ENCODE data around the gene IL1RN. TPM values are rescaled to one million over a fixed set of nuclear protein-coding genes. Genes with fewer than 3 reads are reported as not detected.

The IL1RN gene
- total and polyA plus RNA-seq, 2 of the 4 experiments (the other 2 are of a cell fraction), result not detected

- TF ChIP-seq NFE2L2 (IDR thresholded peaks at IDR 0.05; ENCODE audit: low read depth, low read length) (no peak), MXI1 (IDR thresholded peaks at IDR 0.05; ENCODE audit: borderline replicate concordance, low read depth, low read length) (no peak), RFX5 (IDR thresholded peaks at IDR 0.05; ENCODE audit: low read depth, low read length) (no peak)
These were observed 55.9 kb downstream of the IL1RN start (continued) for GRCh38 chr2:113183264-113183663.

Small RNA genes lying within 50 kb of the gene (microRNA-seq; reads per million reads assigned to microRNA genes)
- gene RNU6-1180P (ENCODE audit: insufficient read depth, insufficient read length), result not detected

Small RNA genes lying within 50 kb of the gene (small RNA-seq; reads per million reads assigned to genes)
- 0 to 2.4 (median 0) reads per million in 5 experiments for gene RNU6-1180P

Other genes with a start within 250 kb of the IL1RN start
- not detected in 2 replicates for gene IL37, start 216.4 kb upstream of the IL1RN start, total RNA-seq (2012; rRNA removed)
- 0.15 TPM in 1 of 2 replicates, not detected in the other for gene IL37, start 216.4 kb upstream of the IL1RN start, polyA plus RNA-seq (2012; rRNA removed)
- gene IL36G, start 149.6 kb upstream of the IL1RN start, total RNA-seq (2012; rRNA removed), result not detected in 2 replicates
- not detected in 2 replicates for gene IL36G, start 149.6 kb upstream of the IL1RN start, polyA plus RNA-seq (2012; rRNA removed)
- not detected in 2 replicates for gene IL36A, start 122.1 kb upstream of the IL1RN start, total RNA-seq (2012; rRNA removed)
- not detected in 2 replicates for gene IL36A, start 122.1 kb upstream of the IL1RN start, polyA plus RNA-seq (2012; rRNA removed)
- not detected in 2 replicates for gene IL36B, start 74.7 kb upstream of the IL1RN start, total RNA-seq (2012; rRNA removed)
- not detected in 2 replicates for gene IL36B, start 74.7 kb upstream of the IL1RN start, polyA plus RNA-seq (2012; rRNA removed)
- not detected in 2 replicates for gene IL36RN, start 68.4 kb upstream of the IL1RN start, total RNA-seq (2012; rRNA removed)
- not detected in 2 replicates for gene IL36RN, start 68.4 kb upstream of the IL1RN start, polyA plus RNA-seq (2012; rRNA removed)
- gene IL1F10, start 59.6 kb upstream of the IL1RN start, total RNA-seq (2012; rRNA removed), result not detected in 2 replicates
- not detected in 2 replicates for gene IL1F10, start 59.6 kb upstream of the IL1RN start, polyA plus RNA-seq (2012; rRNA removed)
- 0.28 and 0.36 TPM in 2 replicates for gene PSD4, start 46.4 kb downstream of the IL1RN start, total RNA-seq (2012; rRNA removed)
- gene PSD4, start 46.4 kb downstream of the IL1RN start, polyA plus RNA-seq (2012; rRNA removed), result 0.55 and 0.70 TPM in 2 replicates
- 0.18 and 0.28 TPM in 2 replicates for gene PAX8, start 151.3 kb downstream of the IL1RN start, total RNA-seq (2012; rRNA removed)
- 1.1 and 1.5 TPM in 2 replicates for gene PAX8, start 151.3 kb downstream of the IL1RN start, polyA plus RNA-seq (2012; rRNA removed)

Measured in IMR-90 (cell line).